ENCODE measurements around the gene FTO.

Gene FTO

GRCh38 chr16:53974484-53975080 is 270.6 kb downstream of the FTO start:
- no peak for DNase-seq

GRCh38 chr16:53980675-53981074 is 276.7 kb downstream of the FTO start:
- DNase-seq: no peak

GRCh38 chr16:53982631-53983042 is 278.7 kb downstream of the FTO start:
- no peak for DNase-seq

GRCh38 chr16:53984936-53985335 is 281.0 kb downstream of the FTO start:
- DNase-seq: no peak

- DNase-seq: no peak
Measured at GRCh38 chr16:53985861-53986260, 281.9 kb downstream of the FTO start.

- DNase-seq: no peak
Measured at GRCh38 chr16:53986793-53987192, 282.8 kb downstream of the FTO start.

- no peak for DNase-seq
Measured at GRCh38 chr16:53988136-53988535, 284.2 kb downstream of the FTO start.

DNA sequence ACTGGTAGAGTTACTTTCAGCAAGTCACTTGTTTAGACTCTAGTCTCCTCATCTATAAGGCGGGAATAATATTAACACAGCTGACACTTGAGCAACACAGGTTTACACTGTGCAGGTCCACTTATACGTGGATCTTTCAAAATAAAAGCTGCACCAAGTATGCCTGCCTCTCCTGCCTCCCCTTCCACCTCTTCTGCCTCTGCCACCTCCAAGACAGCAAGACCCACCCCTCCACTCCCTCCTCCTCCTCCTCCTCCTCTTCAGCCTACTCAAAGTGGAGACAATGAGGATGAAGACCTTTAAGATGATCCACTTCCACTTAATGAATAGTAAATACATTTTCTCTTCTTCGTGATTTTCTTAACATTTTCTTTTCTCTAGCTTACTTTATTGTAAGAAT is 285.6 kb downstream of the FTO start:
- no peak for DNase-seq

DNA sequence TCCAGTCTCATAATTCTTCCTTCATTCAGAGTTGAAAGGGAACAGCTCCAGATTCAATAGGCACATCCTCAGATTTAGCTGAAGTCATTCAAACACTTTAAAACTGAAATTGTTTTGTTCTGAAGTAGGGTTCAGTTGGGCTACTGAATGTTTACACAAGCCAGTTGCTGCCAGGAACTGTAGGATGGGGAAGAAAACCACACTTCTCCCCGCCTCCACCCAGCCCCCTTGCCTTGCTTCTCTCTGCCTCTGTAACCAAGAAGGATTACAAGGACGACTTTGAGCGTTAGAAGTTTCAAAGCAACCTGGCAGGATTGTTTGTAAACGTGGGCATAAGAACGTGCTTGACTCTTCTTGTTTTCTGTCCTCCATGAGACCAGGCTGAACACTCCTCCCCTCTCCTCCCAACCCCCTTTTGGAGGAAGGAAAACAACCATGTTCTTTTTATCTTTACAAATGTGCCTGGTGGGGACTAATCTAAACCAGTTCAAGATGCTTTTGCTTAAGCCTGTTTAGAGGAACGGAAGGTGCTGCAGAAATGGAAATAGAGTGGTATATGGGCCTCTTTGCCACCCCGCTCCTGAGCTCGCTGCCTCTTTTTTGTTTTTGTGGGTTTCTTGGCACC is 287.9 kb downstream of the FTO start:
- DNase-seq: no peak

DNA sequence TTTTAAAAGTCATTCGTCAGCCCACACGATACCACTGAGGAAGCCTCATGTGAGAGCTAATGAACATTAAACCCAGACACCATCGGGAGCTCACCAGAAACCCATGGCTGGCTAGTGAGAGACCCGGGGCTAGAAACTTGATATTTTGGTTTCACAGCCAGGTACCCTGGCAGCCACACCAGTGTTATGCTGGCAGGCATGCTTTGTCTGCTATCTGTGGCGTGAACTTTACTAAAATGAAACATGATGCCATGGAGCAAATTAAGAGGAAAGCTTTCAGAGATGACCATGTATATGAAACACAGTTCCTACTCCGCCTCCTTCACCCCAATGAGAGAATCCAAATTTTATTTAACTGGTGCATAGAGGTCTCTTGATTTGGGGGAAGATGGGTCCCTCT is 291.4 kb downstream of the FTO start:
- DNase-seq: no peak

GRCh38 chr16:53996961-53997360 is 293.0 kb downstream of the FTO start:
- DNase-seq: no peak

DNA sequence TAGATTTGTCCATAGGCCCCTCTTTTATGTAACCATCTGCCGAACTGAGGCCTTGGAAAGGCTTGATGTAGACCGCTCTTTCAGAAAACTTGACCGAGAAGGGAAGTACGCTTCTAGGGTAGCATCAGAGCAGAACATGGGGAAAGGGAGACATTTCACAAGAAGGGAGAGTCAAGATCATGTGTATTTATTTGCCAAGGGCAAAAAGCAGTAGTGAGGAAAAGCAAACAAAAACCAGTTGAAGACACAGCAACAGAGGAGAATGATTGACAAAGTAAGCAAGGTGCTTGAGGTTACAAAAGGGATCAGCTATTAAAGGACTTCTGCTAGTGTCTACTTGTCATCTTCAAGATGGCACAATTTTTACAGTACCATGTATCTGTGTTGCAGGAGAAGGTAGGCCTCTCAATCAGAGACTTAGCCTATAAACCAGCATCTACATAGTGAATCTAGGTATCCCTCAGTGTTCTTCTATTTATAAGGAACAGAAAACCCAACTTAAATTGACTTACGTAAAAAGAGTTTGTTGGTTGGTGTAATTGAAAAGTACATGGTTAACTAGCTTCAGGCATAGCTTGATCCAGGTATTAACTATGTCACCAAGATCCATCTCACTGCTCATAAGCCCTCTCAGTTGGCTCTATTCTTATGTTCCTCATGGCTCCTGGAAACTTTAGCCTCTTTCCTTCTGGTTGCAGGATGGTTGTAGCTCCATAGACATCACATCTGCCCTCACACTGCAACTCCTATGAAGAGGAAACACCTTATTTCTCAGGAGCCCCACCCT is 294.3 kb downstream of the FTO start:
- DNase-seq: no peak

DNA sequence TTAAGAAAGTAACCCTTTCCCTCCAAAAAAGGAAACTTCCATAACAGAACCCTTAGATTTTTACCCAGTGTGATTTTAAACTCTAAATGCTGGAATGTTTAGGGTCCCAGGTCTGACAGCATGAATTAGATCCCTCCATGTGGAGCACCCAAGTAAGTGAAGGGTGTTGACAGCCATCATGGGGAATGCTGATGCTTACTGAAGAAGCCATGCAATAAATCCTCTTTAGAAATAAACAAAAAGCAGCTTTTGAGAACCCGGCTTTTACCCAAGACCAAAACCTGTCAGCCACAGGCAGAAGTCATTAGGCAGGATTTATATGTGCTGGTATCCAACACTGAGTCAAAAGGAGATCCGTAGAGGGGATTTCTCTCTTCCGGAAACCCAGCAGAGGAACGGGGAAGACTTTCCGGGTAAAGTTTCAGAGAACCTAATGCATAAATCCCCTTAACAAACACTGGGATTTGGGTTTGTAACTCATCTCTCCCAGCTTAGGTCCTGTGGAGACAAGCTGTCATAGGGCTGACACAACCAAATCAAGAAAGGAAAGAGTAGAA is 295.1 kb downstream of the FTO start:
- DNase-seq: no peak

DNA sequence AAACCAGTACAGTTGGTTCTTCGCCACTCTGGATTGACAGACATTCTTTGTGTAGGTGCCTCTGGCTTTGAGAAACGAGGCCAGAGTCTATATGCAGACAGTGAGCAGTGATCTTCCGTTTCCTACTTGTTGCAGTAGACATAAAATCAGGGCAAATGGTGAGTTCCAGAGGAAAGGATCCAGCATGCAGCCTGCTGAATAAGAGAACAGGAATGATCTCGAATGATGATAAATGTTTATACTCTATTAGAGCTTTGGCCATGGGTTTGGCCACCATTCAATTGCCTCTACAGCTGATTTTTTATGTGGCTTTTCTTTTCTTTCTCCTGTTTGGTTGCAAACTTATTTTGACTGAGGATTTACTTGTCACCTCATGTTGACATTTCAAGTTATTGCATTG is 295.9 kb downstream of the FTO start:
- DNase-seq: no peak

GRCh38 chr16:54000361-54000760 is 296.4 kb downstream of the FTO start:
- no peak for DNase-seq

DNA sequence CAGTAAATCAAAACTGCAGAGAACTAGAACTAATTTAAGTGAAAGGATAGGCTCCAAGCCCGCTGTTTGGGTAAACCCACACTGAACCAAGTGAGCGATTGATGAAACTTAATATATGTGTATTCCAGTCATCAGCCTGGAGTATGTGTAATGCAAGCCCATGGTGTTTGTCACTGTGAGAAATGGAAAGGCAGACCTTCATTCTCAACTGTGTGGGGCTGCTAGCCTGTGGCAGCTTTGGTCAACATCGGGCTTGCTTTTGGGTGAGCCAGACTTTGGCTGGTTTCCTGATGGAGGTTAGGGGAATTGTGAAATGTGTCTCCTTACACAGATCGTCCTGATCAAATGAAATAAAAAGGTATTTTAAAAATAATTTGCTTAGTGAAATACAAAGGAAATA is 302.7 kb downstream of the FTO start:
- DNase-seq: no peak

DNA sequence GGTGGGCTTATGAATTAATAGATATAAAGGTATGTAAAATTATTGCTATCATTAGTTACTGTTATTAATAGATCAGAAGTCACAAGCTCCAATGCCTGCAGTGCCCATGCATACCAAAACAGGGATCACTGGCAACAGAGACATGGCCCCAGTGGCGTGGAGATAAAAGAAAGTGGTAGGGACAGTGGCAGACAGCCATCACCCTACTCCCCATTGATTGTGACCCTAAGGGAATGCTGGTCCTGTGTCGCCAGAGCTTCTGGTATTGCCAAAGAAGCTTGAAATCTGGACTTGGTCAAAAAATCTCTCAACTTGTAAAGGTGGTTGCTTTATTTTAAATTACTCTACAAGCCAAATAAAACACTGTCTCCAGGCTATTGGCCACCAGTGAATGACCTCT is 303.5 kb downstream of the FTO start:
- DNase-seq: no peak

DNA sequence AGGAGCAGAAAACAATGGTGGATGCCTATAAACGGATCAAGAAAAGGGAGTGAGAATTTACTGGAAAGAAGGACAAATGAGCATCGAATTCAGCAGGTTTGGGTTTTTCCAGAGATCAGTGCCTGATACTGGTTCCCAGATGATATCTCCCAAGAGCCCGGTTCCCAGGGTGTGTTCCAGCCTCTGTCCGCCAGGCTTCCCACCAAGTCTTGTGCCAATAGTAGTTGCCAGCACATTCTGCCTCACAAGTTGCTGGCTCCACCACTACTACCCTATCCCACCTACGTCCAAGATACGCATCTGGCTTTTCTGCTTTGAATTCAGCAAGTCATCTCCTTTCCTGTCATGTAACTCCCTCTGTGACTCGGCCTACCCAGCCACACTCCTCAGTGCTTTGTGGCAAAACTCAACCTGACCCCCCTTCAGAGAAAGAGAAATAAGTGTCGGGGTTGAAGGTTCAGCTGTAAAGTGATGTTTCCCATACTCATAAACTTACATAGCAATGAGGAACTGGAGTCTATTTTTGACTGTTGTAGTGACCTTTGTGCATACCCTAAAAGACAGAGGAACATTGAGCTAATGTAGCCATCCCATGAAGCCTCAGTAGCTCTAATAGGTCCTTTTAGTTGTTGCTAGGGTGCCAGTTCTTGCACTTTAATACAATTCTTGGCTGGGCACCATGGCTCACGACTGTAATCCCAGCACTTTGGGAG is 305.7 kb downstream of the FTO start:
- no peak for DNase-seq

- no peak for DNase-seq
Measured at GRCh38 chr16:54015147-54015546, 311.2 kb downstream of the FTO start.

GRCh38 chr16:54022362-54022761 is 318.4 kb downstream of the FTO start:
- DNase-seq: no peak

GRCh38 chr16:54026456-54026855 is 322.5 kb downstream of the FTO start:
- DNase-seq: no peak

DNA sequence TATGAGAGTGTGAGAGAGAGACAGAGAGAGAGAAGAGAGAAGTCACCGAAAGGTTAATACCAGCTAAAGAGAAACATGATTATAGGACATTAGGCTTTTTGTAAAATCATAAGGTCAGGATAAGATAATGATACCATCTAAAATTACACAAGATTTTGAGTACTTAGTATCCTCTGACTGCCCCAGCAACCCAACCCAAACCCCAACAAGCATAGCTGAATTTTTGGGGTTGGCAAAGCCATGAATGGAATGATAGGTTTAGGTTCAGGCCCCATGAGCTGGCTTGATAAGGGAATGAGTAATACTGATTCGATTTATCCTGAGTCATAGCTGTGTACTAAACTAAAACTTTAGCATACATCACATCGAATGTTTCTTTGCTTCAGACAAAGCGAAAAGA is 323.1 kb downstream of the FTO start:
- DNase-seq: no peak

- DNase-seq: no peak
Measured at GRCh38 chr16:54027558-54027957, 323.6 kb downstream of the FTO start.

Data from activated naive CD4-positive, alpha-beta T cell treated with Interleukin-2 at 50 U/mL for 16 hours (primary cell).